ENCODE data around the gene GCNT3. TPM values are rescaled to one million over a fixed set of nuclear protein-coding genes. Genes with fewer than 3 reads are reported as not detected.

The GCNT3 gene
- total RNA-seq, 1 donor from 2014 or later = 1.1 TPM

GRCh38 chr15:59569477-59569876, 42.1 kb upstream of the GCNT3 start:
- no peak for ATAC-seq
- Histone ChIP-seq H3K4me1 (no peaks in the 10 kb centered on the region), H3K9me3 (no peaks in the 10 kb centered on the region), H3K27me3 (no peaks in the 10 kb centered on the region), H3K27ac (no peak overlapping the region), H3K36me3 (no peaks in the 10 kb centered on the region), H3K4me3 (no peak overlapping the region)
- no peak for DNase-seq
- no peak for TF ChIP-seq CTCF (IDR thresholded peaks at IDR 0.05)
- intact Hi-C loops (cut with DNase I) = no loop called here

DNA sequence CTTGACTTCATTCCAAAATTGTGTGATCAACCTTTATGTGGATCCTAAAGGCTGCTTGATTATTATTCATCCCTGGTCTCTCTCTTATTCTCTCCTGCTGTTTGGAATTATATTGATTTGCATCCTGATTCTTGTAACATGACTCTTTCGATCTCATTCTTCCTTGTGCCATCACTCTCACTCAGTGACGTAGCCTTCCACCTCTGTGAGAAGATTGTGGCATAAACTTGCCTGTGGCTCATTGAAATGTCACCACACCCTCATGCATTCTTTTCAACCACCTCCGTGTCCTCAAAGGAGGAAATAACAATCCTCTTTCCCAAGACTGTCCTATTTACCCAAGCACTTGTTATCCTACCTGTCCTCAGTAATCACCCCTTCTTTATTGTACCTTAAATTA, 41.3 kb upstream of the GCNT3 start:
- intact Hi-C loops (cut with DNase I) = no loop called here
- H3K9me3 ChIP-seq = no peaks in the 10 kb centered on the region
- no peak for ATAC-seq

DNA sequence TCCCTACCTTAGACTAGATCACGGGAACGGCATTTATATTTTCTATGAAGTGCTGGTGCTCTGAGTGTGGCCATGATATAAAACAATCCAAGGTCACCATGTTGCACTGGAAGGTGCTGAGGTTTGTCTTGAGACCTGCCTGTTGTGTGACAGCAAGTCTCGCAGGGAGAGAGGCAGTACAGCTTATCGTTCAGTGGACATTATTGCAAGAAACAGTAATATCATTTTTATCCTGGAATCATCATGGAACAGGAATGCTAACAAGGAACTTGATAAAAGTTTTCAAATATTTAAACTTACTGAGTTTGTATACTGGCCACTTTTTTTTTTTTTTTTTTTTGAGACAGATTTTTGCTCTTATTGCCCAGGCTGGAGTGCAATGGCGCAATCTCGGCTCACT, 40.0 kb upstream of the GCNT3 start:
- ATAC-seq (no peak), DNase-seq (no peak)
- Histone ChIP-seq H3K27me3 (no peaks in the 10 kb centered on the region), H3K4me1 (no peaks in the 10 kb centered on the region), H3K27ac (no peak overlapping the region), H3K36me3 (no peaks in the 10 kb centered on the region), H3K4me3 (no peak overlapping the region), H3K9me3 (no peaks in the 10 kb centered on the region)
- no peak for TF ChIP-seq CTCF (IDR thresholded peaks at IDR 0.05)
- intact Hi-C loops (cut with DNase I) = no loop called here

More for the DNA sequence above, 41.3 kb upstream of the GCNT3 start:
- Histone ChIP-seq H3K27me3 (no peaks in the 10 kb centered on the region), H3K36me3 (no peaks in the 10 kb centered on the region), H3K27ac (no peak overlapping the region), H3K4me1 (no peaks in the 10 kb centered on the region), H3K4me3 (no peak overlapping the region)
- no peak for DNase-seq
- TF ChIP-seq CTCF (IDR thresholded peaks at IDR 0.05) = no peak

DNA sequence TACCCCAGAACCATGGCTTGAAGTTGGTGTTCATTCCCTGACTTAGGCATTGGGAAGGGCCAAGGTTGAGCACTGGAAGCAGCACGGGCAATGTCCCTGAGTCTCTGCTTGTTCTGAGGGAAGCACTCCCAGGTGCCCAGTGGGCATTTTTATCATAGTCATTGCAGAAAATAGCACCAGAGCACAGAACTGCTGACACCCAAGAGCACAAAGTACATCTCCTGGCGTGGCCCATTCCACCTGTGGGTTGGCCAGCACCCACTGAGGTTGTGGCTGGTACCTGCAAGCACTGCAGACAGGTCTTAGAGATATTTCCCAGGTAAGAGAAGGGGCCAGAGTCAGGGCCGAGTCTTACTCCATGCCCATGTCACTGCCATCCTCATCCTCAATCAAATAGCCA, 28.5 kb upstream of the GCNT3 start:
- intact Hi-C loops (cut with DNase I) = no loop called here
- TF ChIP-seq CTCF (IDR thresholded peaks at IDR 0.05) = no peak
- DNase-seq (no peak), ATAC-seq (no peak)
- no peak overlapping the region for H3K4me3 ChIP-seq
- H3K27me3 ChIP-seq = no peaks in the 10 kb centered on the region
- H3K36me3 ChIP-seq = no peaks in the 10 kb centered on the region
- no peak overlapping the region for H3K27ac ChIP-seq
- no peaks in the 10 kb centered on the region for H3K9me3 ChIP-seq
- H3K4me1 ChIP-seq = no peaks in the 10 kb centered on the region

- H3K27me3 ChIP-seq = no peaks in the 10 kb centered on the region
- DNase-seq = no peak
- no peaks in the 10 kb centered on the region for H3K36me3 ChIP-seq
- H3K4me1 ChIP-seq = no peaks in the 10 kb centered on the region
- no peak for ATAC-seq
- intact Hi-C loops (cut with DNase I) = no loop called here
- no peaks in the 10 kb centered on the region for H3K9me3 ChIP-seq
- no peak for TF ChIP-seq CTCF (IDR thresholded peaks at IDR 0.05)
- H3K4me3 ChIP-seq = no peak overlapping the region
- no peak overlapping the region for H3K27ac ChIP-seq
Observed at GRCh38 chr15:59587085-59587826, 24.3 kb upstream of the GCNT3 start.

- Histone ChIP-seq H3K9me3 (no peaks in the 10 kb centered on the region), H3K27me3 (no peaks in the 10 kb centered on the region), H3K27ac (no peak overlapping the region), H3K36me3 (no peaks in the 10 kb centered on the region), H3K4me3 (no peak overlapping the region), H3K4me1 (no peaks in the 10 kb centered on the region)
- DNase-seq (no peak), ATAC-seq (no peak)
- TF ChIP-seq CTCF (IDR thresholded peaks at IDR 0.05) = no peak
- intact Hi-C loops (cut with DNase I) = no loop called here
Observed at GRCh38 chr15:59590027-59590426, 21.6 kb upstream of the GCNT3 start.
